Renal pelvis (tissue), 12 donors: ENCODE results near the gene AIMP2. TPM values are rescaled to one million over a fixed set of nuclear protein-coding genes. Genes with fewer than 3 reads are reported as not detected.
"Not testable (repeated sequence)": the region's sequence is repeated elsewhere in the genome, so short reads cannot be mapped to it uniquely, and the experiment has no call there.

Experiments
- DNase-seq: peaks from one replicate; pipeline ENCODE4 v3.0.0-alpha.2; 2013
- long read RNA-seq, 16 experiments: transcript quantifications; one replicate each; lab custom pipeline, GENCODE V29; 2026
- polyA plus RNA-seq, 3 donors: library from polyadenylated mRNA; unstranded; fragments of 120-200 nt; gene quantifications; one replicate each; pipeline ENCODE4 v1.2.1, GENCODE V29; 2013; ENCODE audit not compliant: insufficient read length in 3 of 3

Gene AIMP2
- 10 to 100 TPM; 26.3 to 30.5 (median 28.4) TPM for polyA plus RNA-seq
- long read RNA-seq, donor 1, transcript AIMP2-201 (4 exons, 1,225 nt), result major isoform, 20 of 31 reads
- long read RNA-seq, donor 1, partial matches to known transcripts, result 5 of 31 reads
- long read RNA-seq, donor 1, other reads (novel, unspliced or antisense), result 5 of 31 reads
- long read RNA-seq, donor 2, transcript AIMP2-201 (4 exons, 1,225 nt), result major isoform, 31 of 97 reads
- long read RNA-seq, donor 2, partial matches to known transcripts, result 66 of 97 reads
- long read RNA-seq, donor 2, other reads (novel, unspliced or antisense), result 0 of 97 reads
- long read RNA-seq, donor 3, transcript AIMP2-201 (4 exons, 1,225 nt), result major isoform, 34 of 77 reads
- long read RNA-seq, donor 3, transcript AIMP2-202 (3 exons, 860 nt), result minor isoform, 5 of 77 reads
- long read RNA-seq, donor 3, partial matches to known transcripts, result 38 of 77 reads
- long read RNA-seq, donor 3, other reads (novel, unspliced or antisense), result 0 of 77 reads
- long read RNA-seq, donor 4, transcript AIMP2-201 (4 exons, 1,225 nt), result major isoform, 23 of 90 reads
- long read RNA-seq, donor 4, partial matches to known transcripts, result 65 of 90 reads
- long read RNA-seq, donor 4, other reads (novel, unspliced or antisense), result 0 of 90 reads
- long read RNA-seq, donor 5, transcript AIMP2-201 (4 exons, 1,225 nt), result major isoform, 11 of 79 reads
- long read RNA-seq, donor 5, partial matches to known transcripts, result 60 of 79 reads
- long read RNA-seq, donor 5, other reads (novel, unspliced or antisense), result 8 of 79 reads
- long read RNA-seq, donor 6, transcript AIMP2-201 (4 exons, 1,225 nt), result major isoform, 20 of 22 reads
- long read RNA-seq, donor 6, partial matches to known transcripts, result 0 of 22 reads
- long read RNA-seq, donor 6, other reads (novel, unspliced or antisense), result 0 of 22 reads
- long read RNA-seq, donor 7, transcript AIMP2-201 (4 exons, 1,225 nt), result major isoform, 18 of 24 reads
- long read RNA-seq, donor 7, partial matches to known transcripts, result 5 of 24 reads
- long read RNA-seq, donor 7, other reads (novel, unspliced or antisense), result 0 of 24 reads
- long read RNA-seq, donor 8, transcript AIMP2-201 (4 exons, 1,225 nt), result major isoform, 8 of 21 reads
- long read RNA-seq, donor 8, partial matches to known transcripts, result 13 of 21 reads
- long read RNA-seq, donor 8, other reads (novel, unspliced or antisense), result 0 of 21 reads
- long read RNA-seq, donor 9, transcript AIMP2-201 (4 exons, 1,225 nt), result major isoform, 38 of 183 reads
- long read RNA-seq, donor 9, partial matches to known transcripts, result 125 of 183 reads
- long read RNA-seq, donor 9, other reads (novel, unspliced or antisense), result 18 of 183 reads
- long read RNA-seq, donor 10, transcript AIMP2-201 (4 exons, 1,225 nt), result major isoform, 22 of 27 reads
- long read RNA-seq, donor 10, transcript AIMP2-202 (3 exons, 860 nt), result minor isoform, 5 of 27 reads
- long read RNA-seq, donor 10, partial matches to known transcripts, result 0 of 27 reads
- long read RNA-seq, donor 10, other reads (novel, unspliced or antisense), result 0 of 27 reads
- long read RNA-seq, donor 11, transcript AIMP2-201 (4 exons, 1,225 nt), result major isoform, 16 of 38 reads
- long read RNA-seq, donor 11, partial matches to known transcripts, result 21 of 38 reads
- long read RNA-seq, donor 11, other reads (novel, unspliced or antisense), result 0 of 38 reads
- long read RNA-seq, donor 12, transcript AIMP2-201 (4 exons, 1,225 nt), result major isoform, 30 of 203 reads
- long read RNA-seq, donor 12, partial matches to known transcripts, result 138 of 203 reads
- long read RNA-seq, donor 12, other reads (novel, unspliced or antisense), result 32 of 203 reads
- long read RNA-seq, donor 13, transcript AIMP2-201 (4 exons, 1,225 nt), result major isoform, 11 of 114 reads
- long read RNA-seq, donor 13, partial matches to known transcripts, result 103 of 114 reads
- long read RNA-seq, donor 13, other reads (novel, unspliced or antisense), result 0 of 114 reads
- long read RNA-seq, donor 14, transcript AIMP2-201 (4 exons, 1,225 nt), result major isoform, 32 of 45 reads
- long read RNA-seq, donor 14, partial matches to known transcripts, result 6 of 45 reads
- long read RNA-seq, donor 14, other reads (novel, unspliced or antisense), result 5 of 45 reads
- long read RNA-seq, donor 15, transcript AIMP2-201 (4 exons, 1,225 nt), result major isoform, 17 of 17 reads
- long read RNA-seq, donor 15, partial matches to known transcripts, result 0 of 17 reads
- long read RNA-seq, donor 15, other reads (novel, unspliced or antisense), result 0 of 17 reads
- long read RNA-seq, donor 16, transcript AIMP2-201 (4 exons, 1,225 nt), result major isoform, 33 of 134 reads
- long read RNA-seq, donor 16, partial matches to known transcripts, result 99 of 134 reads
- long read RNA-seq, donor 16, other reads (novel, unspliced or antisense), result 0 of 134 reads

DNA sequence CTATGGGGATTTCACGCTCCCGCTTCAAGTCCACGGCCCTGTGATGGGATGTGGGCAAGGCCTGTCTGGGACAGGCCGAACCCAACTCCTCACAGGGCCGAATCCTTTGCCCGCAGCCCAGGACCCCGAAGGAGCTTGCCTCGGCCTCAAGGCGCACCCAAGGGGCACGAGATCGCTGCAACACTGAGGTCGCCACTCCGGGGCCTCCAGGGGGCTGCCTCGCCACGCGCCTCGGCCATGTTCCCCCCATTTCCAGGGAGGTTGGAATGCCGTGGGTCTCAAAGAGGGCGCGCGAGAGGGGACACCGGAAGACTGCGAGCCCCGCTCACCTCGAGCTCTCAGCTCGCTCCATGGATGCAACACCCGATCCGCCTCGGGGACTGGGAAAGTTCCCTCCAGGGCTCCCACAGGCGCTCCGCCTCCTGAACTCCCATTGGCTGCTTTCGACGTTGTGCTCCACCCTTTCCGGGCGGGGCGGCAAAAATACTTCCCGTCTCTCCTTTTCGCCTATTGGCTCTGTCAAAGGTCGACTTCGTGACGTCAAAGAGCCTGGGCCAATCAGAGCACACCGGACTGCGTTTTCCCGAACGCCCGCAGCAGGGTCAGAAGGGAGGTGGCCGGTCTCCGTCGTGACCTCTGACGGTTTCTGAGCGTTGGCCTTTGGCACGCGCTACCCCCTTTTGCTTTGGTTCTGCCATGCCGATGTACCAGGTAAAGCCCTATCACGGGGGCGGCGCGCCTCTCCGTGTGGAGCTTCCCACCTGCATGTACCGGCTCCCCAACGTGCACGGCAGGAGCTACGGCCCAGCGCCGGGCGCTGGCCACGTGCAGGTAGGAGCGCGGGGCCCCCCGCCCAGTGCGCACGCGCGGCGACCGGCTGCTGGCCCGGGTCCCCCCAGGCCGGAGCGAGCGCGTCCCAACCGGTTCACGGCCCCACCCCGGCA, at the start of gene AIMP2, which contains the start of gene PMS2:
AIMP2 (plus strand) TSS at position 605 of the 944 bp plus-strand sequence; CDS start at position 697, 92 bp downstream.
PMS2 (minus strand) TSS at position 382 of the 944 bp plus-strand sequence; CDS start at position 352, 30 bp downstream.
- peak; percentile 99 for DNase-seq

DNA sequence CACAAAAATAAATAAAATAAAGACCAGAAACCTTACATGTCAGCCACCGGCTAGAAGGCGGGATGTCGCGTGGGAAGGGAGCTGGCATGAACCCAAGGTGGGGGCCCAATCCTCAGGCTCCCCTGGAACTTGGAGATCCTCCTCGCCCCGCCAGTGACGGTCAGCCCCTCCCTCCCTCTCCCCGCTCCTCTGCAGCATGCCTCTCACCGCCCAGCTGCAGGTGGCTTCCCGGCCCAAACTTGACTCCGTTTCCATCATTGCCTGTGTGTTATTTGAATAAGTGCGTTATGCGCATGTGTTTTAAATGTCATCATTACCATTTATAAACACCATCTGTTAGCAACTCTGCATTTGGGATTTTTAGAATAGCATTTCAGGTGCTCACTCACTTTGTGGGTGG, 45.9 kb upstream of the AIMP2 start:
- not testable (repeated sequence) for DNase-seq

GRCh38 chr7:5963810-5964209, 45.3 kb upstream of the AIMP2 start:
- not testable (repeated sequence) for DNase-seq

DNA sequence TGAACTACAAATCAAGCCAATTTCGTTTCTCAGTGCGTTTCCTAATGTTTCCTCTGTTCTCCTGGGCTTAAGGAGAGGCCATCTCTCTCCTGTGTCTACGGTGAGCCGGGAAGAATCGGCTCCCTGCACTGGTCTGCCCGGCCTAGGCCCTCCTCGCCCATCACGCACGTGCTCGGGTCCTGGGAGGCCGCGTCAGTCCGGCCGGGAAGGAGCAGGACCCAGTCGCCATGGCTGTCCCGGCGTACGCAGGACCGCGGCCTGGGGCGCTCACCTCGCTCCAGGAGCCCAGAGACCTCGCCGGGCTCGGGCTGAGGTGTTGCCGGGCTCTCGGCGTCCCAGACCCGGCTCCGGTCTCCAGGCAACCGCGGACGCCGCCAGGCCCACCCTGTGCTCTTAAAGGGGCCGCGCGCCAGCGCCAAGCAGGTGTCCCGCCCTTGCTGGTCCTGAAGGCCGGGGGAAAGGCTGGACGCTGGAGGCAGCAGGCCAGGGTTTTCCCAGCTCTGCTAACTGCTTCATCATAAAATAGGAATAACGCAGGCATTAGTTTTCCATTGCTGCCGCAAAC, 38.6 kb upstream of the AIMP2 start, which contains the start of gene RSPH10B:
RSPH10B (minus strand) TSS at position 343 of the 565 bp plus-strand sequence. CDS start 3,573 bp downstream, outside the sequence.
- not testable (repeated sequence) for DNase-seq

DNA sequence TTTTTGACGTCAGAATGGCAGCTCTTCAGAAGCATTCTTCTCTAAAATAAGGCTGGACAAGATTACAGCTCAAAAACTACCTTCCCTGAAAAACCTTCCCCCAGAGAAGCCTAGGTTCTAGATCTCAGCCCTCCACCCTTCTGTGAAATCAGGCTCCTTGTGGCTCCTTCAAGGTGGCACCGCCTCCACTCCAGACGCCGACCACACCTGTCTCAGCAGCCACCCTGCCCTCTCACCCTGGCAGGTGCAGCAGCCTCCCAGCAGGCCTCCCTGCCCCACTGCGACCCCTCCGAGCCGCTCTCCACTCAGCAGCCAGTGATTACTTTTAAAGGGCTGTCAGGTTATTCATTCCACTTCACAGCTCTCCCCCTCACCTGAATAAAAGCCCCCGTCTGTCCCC, 35.5 kb upstream of the AIMP2 start:
- not testable (repeated sequence) for DNase-seq

- DNase-seq, result not testable (repeated sequence)
These were observed 29.3 kb upstream of the AIMP2 start for GRCh38 chr7:5979680-5980314.

- not testable (repeated sequence) for DNase-seq
These were observed 22.0 kb upstream of the AIMP2 start for GRCh38 chr7:5987061-5987460.

GRCh38 chr7:5997210-5997808, 11.8 kb upstream of the AIMP2 start:
- peak; percentile 66 for DNase-seq

- DNase-seq, result no peak
These were observed 1.7 kb upstream of the AIMP2 start for GRCh38 chr7:6007386-6007785.

GRCh38 chr7:6007835-6008590, 1.1 kb upstream of the AIMP2 start:
- DNase-seq, result not testable (repeated sequence)

- not testable (repeated sequence) for DNase-seq
These were observed 1.3 kb downstream of the AIMP2 start for GRCh38 chr7:6010370-6010769.

DNA sequence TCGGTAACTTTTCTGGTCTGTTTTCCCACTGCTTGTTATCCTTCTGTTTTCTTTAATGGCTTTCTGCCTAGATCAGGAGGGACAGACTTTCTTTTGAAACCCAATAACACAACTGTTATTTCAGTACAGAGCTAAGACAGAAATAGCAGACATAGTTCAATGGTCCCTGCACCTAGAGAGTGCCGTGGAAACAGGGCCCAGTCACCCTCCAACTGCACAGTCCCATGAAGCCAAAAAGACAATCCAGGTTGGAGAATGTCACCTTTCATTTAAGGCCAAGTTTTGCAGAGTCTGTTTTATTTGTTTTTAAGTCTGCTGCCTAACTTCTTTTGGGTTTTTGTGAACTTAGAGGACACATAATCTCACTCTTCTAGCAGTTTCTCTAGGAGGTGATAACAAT, 2.5 kb downstream of the AIMP2 start:
- no peak for DNase-seq

DNA sequence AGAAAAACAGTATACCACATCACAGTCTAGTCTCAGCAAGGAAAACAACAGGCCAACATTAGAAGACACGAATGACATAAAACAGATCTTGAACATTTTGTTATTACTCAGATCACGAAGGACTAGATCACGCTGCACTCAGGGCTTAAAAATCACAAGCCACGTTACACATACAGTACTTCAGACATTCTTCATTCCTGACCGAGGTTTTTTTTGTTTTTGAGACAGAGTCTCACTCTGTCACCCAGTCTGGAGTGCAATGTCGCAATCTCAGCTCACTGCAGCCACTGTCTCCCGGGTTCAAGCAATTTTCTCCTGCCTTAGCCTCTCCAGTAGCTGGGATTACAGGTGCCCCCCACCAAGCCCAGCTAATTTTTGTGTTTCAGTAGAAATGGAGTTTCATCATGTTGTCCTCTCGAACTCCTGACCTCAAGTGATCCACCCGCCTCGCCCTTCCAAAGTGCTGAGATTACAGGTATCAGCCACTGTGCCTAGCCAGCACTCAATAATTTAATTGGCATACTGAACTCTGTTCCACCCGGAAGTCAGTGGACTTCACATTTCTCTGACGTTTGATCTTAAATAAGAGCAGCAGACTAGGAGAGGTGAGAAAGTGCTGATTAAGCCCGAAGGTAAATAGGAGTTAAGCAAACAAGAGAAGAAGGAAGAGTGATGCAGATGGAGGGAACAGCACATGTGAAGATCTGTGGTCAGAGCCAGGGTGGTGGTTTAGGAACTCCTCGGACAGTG, 3.5 kb downstream of the AIMP2 start:
- no peak for DNase-seq

- no peak for DNase-seq
These were observed 7.0 kb downstream of the AIMP2 start for GRCh38 chr7:6015917-6016652.
